HCT116 (cell line): Measurements from ENCODE around the gene NAP1L1. TPM values are rescaled to one million over a fixed set of nuclear protein-coding genes. Genes with fewer than 3 reads are reported as not detected.

Experiments used
- ATAC-seq: fragments of 200-7000 bp; cut with Tn5 transposase; 2 replicates; pipeline ENCODE4 v1.9.1; 2020; ENCODE audit warnings: mild to moderate bottlenecking, moderate library complexity
- BruUV-seq: library from RNA; stranded (reverse); fragments of 400-500 nt; replicated peaks from 2 replicates; lab custom pipeline; 2021; lab: Mats Ljungman, UMichigan
- CTCF ChIA-PET: fragments of 300-600 bp; sonication (Branson Sonifier 250); formaldehyde crosslinking; loops from one replicate; lab custom pipeline; 2021; ENCODE audit warnings: antibody characterized with exemption; lab: Charles Lee
- POLR2A ChIA-PET: fragments of 300-600, 350-600 bp; sonication (Branson Sonifier 250); formaldehyde crosslinking; loops from one replicate; lab custom pipeline; 2021; ENCODE audit warnings: antibody characterized with exemption; lab: Charles Lee
- RAD21 ChIA-PET, 2 experiments: fragments of 300-600 bp; sonication (Branson Sonifier 250); formaldehyde crosslinking; loops; one replicate each; lab custom pipeline; 2023; ENCODE audit warnings: low total read pairs in 2 of 2; ENCODE audit not compliant: uncharacterized antibody in 2 of 2, unreplicated experiment in 2 of 2, low non-redundant PET in 1 of 2; lab: Charles Lee
- DNase-seq: peaks from one replicate; pipeline ENCODE4 v3.0.0-alpha.2; 2010; ENCODE audit warnings: low read depth, low spot score
- H2AFZ ChIP-seq: fragments of 200-600 bp; shearing (Covaris generic), sonication (generic); 2 replicates; pipeline ENCODE4 v1.6.1; 2017; ENCODE audit warnings: low read depth, mixed run types, mixed read lengths, antibody characterized with exemption, low read length; ENCODE audit not compliant: poor library complexity, severe bottlenecking
- H3K27ac ChIP-seq: 2 replicates; pipeline ENCODE4 v1.5.1; 2012; ENCODE audit warnings: low read depth, low read length
- H3K27me3 ChIP-seq: fragments of 200-600 bp; sonication (generic); 2 replicates; pipeline ENCODE4 v1.6.1; 2016; ENCODE audit warnings: mixed run types, low read length, mixed read lengths; ENCODE audit not compliant: insufficient read depth
- H3K36me3 ChIP-seq, 2 experiments: fragments of 200-500 bp in 1 of 2; fragments of 200-600 bp in 1 of 2; sonication (Bioruptor generic) in 1 of 2; sonication (generic) in 1 of 2; 2 replicates each; pipeline versions ENCODE4 v1.5.1 to v1.6.1; 2014 to 2016; ENCODE audit warnings: low read length in 2 of 2, inconsistent platforms in 1 of 2, mixed read lengths in 1 of 2, mixed run types in 1 of 2; ENCODE audit not compliant: insufficient read depth in 2 of 2, control insufficient read depth in 1 of 2
- H3K4me1 ChIP-seq, 2 experiments: fragments of 200-600 bp in 1 of 2; sonication (generic) in 1 of 2; 2 replicates each; pipeline versions ENCODE4 v1.5.1 to v1.6.1; 2012 to 2017; ENCODE audit warnings: low read length in 2 of 2, inconsistent platforms in 1 of 2, mild to moderate bottlenecking in 1 of 2, mixed read lengths in 1 of 2, mixed run types in 1 of 2, moderate library complexity in 1 of 2; ENCODE audit not compliant: insufficient read depth in 2 of 2, control insufficient read depth in 1 of 2
- H3K4me2 ChIP-seq: fragments of 200-600 bp; sonication (generic); 2 replicates; pipeline ENCODE4 v1.6.1; 2017; ENCODE audit warnings: mixed run types, low read length, mixed read lengths
- H3K4me3 ChIP-seq, 2 experiments: fragments of 200-600 bp in 1 of 2; sonication (generic) in 1 of 2; replicated peaks in 1 of 2; 2 replicates each; pipeline ENCODE4 v1.5.1; 2011 to 2016; ENCODE audit warnings: low read length in 2 of 2, control low read depth in 1 of 2, low read depth in 1 of 2, mild to moderate bottlenecking in 1 of 2, mixed read lengths in 1 of 2, mixed run types in 1 of 2
- H3K79me2 ChIP-seq: fragments of 200-600 bp; sonication (generic); 2 replicates; pipeline ENCODE4 v1.6.1; 2017; ENCODE audit warnings: mild to moderate bottlenecking, mixed run types, low read length, moderate library complexity, mixed read lengths; ENCODE audit not compliant: insufficient read depth
- H3K9ac ChIP-seq: fragments of 200-600 bp; sonication (generic); 2 replicates; pipeline ENCODE4 v1.6.1; 2016; ENCODE audit warnings: low read length, mixed read lengths
- H3K9me2 ChIP-seq: fragments of 200-600 bp; sonication (generic), shearing (Covaris generic); 2 replicates; pipeline ENCODE4 v1.6.1; 2017; ENCODE audit warnings: mixed run types, mild to moderate bottlenecking, moderate library complexity; ENCODE audit not compliant: insufficient read depth
- H3K9me3 ChIP-seq, 2 experiments: fragments of 200-500 bp in 1 of 2; fragments of 200-600 bp in 1 of 2; sonication (Bioruptor generic) in 1 of 2; sonication (generic) in 1 of 2; 2 replicates each; pipeline ENCODE4 v1.6.1; 2014 to 2017; ENCODE audit warnings: low read length in 2 of 2, mixed read lengths in 2 of 2, inconsistent platforms in 1 of 2, low read depth in 1 of 2, mild to moderate bottlenecking in 1 of 2, mixed run types in 1 of 2, moderate library complexity in 1 of 2; ENCODE audit not compliant: control insufficient read depth in 1 of 2, insufficient read depth in 1 of 2
- H4K20me1 ChIP-seq: fragments of 200-600 bp; sonication (generic), shearing (Covaris generic); 2 replicates; pipeline ENCODE4 v1.6.1; 2017; ENCODE audit warnings: mixed run types, mild to moderate bottlenecking, moderate library complexity; ENCODE audit not compliant: insufficient read depth
- CEBPB ChIP-seq: IDR thresholded peaks from 2 replicates; pipeline ENCODE4 v1.6.1; 2012; ENCODE audit warnings: low read depth
- EGR1 ChIP-seq: IDR thresholded peaks from 2 replicates; pipeline ENCODE4 v1.6.1; 2012; ENCODE audit warnings: low read depth
- ELF1 ChIP-seq: IDR thresholded peaks from 2 replicates; pipeline ENCODE4 v1.6.1; 2012; ENCODE audit warnings: low read depth, borderline replicate concordance
- EZH2 ChIP-seq: fragments of 200-600 bp; sonication (generic); IDR thresholded peaks from 2 replicates; pipeline ENCODE4 v1.6.1; 2017; ENCODE audit warnings: antibody characterized with exemption, mixed run types
- FOSL1 ChIP-seq: IDR thresholded peaks from 2 replicates; pipeline ENCODE4 v1.6.1; 2012; ENCODE audit warnings: low read depth
- JUND ChIP-seq: IDR thresholded peaks from 2 replicates; pipeline ENCODE4 v1.6.1; 2012
- MAX ChIP-seq: IDR thresholded peaks from 2 replicates; pipeline ENCODE4 v1.6.1; 2012
- POLR2A ChIP-seq: IDR thresholded peaks from 2 replicates; pipeline ENCODE4 v1.7.0; 2011; ENCODE audit warnings: borderline replicate concordance; ENCODE audit not compliant: insufficient read depth, insufficient read length; ENCODE audit errors: extremely low read depth
- POLR2AphosphoS5 ChIP-seq: IDR thresholded peaks from 2 replicates; pipeline ENCODE4 v1.6.1; 2011; ENCODE audit warnings: mild to moderate bottlenecking, low read depth, low read length, moderate library complexity
- SP1 ChIP-seq: IDR thresholded peaks from 2 replicates; pipeline ENCODE4 v1.6.1; 2012; ENCODE audit warnings: low read depth
- intact Hi-C: fragments of 100-400 bp; cut with micrococcal nuclease; formaldehyde crosslinking; loops from 2 replicates; pipeline ENCODE4 v1.10.0; 2022
- total RNA-seq: library from RNA; stranded (reverse); gene quantifications from one replicate; pipeline ENCODE4 v1.2.1, GENCODE V29; 2021; ENCODE audit not compliant: unreplicated experiment

The NAP1L1 gene
- total RNA-seq, 1 experiment from 2014 or later: 531 TPM

- no peak for TF ChIP-seq EZH2
- peak; percentile 16; the same call in 1 of the 2 replicates for TF ChIP-seq JUND
- no peak for TF ChIP-seq FOSL1
- 0 out of 2 replicates have a peak, but pooled peaks have one; percentile 6 for TF ChIP-seq SP1
- 0 out of 2 replicates have a peak, but pooled peaks have one; percentile 16 for TF ChIP-seq MAX
Measured at GRCh38 chr12:76030341-76031080, 54.0 kb downstream of the NAP1L1 start (continued).

- ChIA-PET RAD21 (no interaction called here), POLR2A (interaction anchor here (3.1 kb wide), 1 partner anchor 51 kb away, joined by 17 read pairs; no protein-coding TSS in a partner anchor), CTCF (no interaction called here)
- Histone ChIP-seq H3K36me3 (peaks cover 4 to 20% of the 10 kb centered on the region in 2 experiments; a peak in 3 of 4 replicates), H3K9me3 (no peaks in the 10 kb centered on the region), H3K9ac (peak overlapping the region; percentile 92), H2AFZ (no peak overlapping the region), H4K20me1 (no peaks in the 10 kb centered on the region), H3K4me3 (peak overlapping the region; percentile 75), H3K27ac (peak overlapping the region; percentile 88), H3K27me3 (no peaks in the 10 kb centered on the region), H3K4me2 (peak overlapping the region; percentile 76), H3K4me1 (peaks cover 20 to 72% of the 10 kb centered on the region in 2 experiments), H3K79me2 (peaks cover 58% of the 10 kb centered on the region), H3K9me2 (no peaks in the 10 kb centered on the region)
- DNase-seq (no peak), ATAC-seq (no peak)
- BruUV-seq: no TSS peak
- intact Hi-C loops: loop anchor here (5.0 to 10.0 kb wide), 5 partner anchors 263 to 695 kb away; partner anchors contain the start of genes CAPS2 and GLIPR1L1
- TF ChIP-seq CEBPB: 0 out of 2 replicates have a peak, but pooled peaks have one; percentile 6
- peak; percentile 82 for TF ChIP-seq POLR2AphosphoS5
- no peak for TF ChIP-seq EGR1
- TF ChIP-seq SP1: peak; percentile 7; the same call in 1 of the 2 replicates
- TF ChIP-seq POLR2A: peak; percentile 25
- TF ChIP-seq ELF1: no peak
- TF ChIP-seq JUND: peak; percentile 4; the same call in 1 of the 2 replicates
Measured at GRCh38 chr12:76029982-76030340, 54.5 kb downstream of the NAP1L1 start.
